GM18511 (cell line): ENCODE measurements around the gene PASK.
"Not testable (repeated sequence)": the region's sequence is repeated elsewhere in the genome, so short reads cannot be mapped to it uniquely, and the experiment has no call there.

Source experiments
- ATAC-seq: cut with Tn5 transposase; IDR thresholded peaks from one replicate; pipeline ENCODE4 v1.9.1; 2021; ENCODE audit warnings: mild to moderate bottlenecking, moderate library complexity; ENCODE audit not compliant: unreplicated experiment

Gene PASK

GRCh38 chr2:241109210-241110088 lies 39.8 kb downstream of the PASK start:
- no peak for ATAC-seq

- ATAC-seq: no peak
Observed at GRCh38 chr2:241108271-241109209, 40.7 kb downstream of the PASK start.

- no peak for ATAC-seq
Observed at GRCh38 chr2:241107031-241107783, 42.1 kb downstream of the PASK start.

GRCh38 chr2:241105641-241106040 lies 43.6 kb downstream of the PASK start:
- no peak for ATAC-seq

GRCh38 chr2:241104611-241105010 lies 44.7 kb downstream of the PASK start:
- ATAC-seq: not testable (repeated sequence)

- no peak for ATAC-seq
Observed at GRCh38 chr2:241103176-241103595, 46.1 kb downstream of the PASK start.

GRCh38 chr2:241102239-241102803 lies 47.0 kb downstream of the PASK start, which contains the start of gene MTERF4:
Gene MTERF4 (minus strand): TSS chr2:241102287. CDS start chr2:241102273, 14 bp downstream.
- ATAC-seq: peak; percentile 92

GRCh38 chr2:241099246-241099645 lies 50.0 kb downstream of the PASK start:
- ATAC-seq: no peak

- no peak for ATAC-seq
Observed at GRCh38 chr2:241096979-241097378, 52.3 kb downstream of the PASK start.

- no peak for ATAC-seq
Observed at GRCh38 chr2:241095594-241096290, 53.5 kb downstream of the PASK start.

- no peak for ATAC-seq
Observed at GRCh38 chr2:241094924-241095420, 54.3 kb downstream of the PASK start.

- no peak for ATAC-seq
Observed at GRCh38 chr2:241094172-241094571, 55.1 kb downstream of the PASK start.

GRCh38 chr2:241093133-241093781 lies 56.0 kb downstream of the PASK start:
- not testable (repeated sequence) for ATAC-seq

GRCh38 chr2:241092677-241093076 lies 56.6 kb downstream of the PASK start:
- no peak for ATAC-seq

- ATAC-seq: no peak
Observed at GRCh38 chr2:241091734-241092445, 57.4 kb downstream of the PASK start.

- ATAC-seq: no peak
Observed at GRCh38 chr2:241091201-241091600, 58.1 kb downstream of the PASK start.

- ATAC-seq: no peak
Observed at GRCh38 chr2:241088791-241089732, 60.2 kb downstream of the PASK start.
